ENCODE results near the gene TXNRD2. TPM values are rescaled to one million over a fixed set of nuclear protein-coding genes. Genes with fewer than 3 reads are reported as not detected.
A peak's percentile ranks its signal among the peaks of the same experiment; 100 is the strongest.

TXNRD2 gene
- polyA plus RNA-seq, 1 donor from 2014 or later: 4.1 TPM

DNA sequence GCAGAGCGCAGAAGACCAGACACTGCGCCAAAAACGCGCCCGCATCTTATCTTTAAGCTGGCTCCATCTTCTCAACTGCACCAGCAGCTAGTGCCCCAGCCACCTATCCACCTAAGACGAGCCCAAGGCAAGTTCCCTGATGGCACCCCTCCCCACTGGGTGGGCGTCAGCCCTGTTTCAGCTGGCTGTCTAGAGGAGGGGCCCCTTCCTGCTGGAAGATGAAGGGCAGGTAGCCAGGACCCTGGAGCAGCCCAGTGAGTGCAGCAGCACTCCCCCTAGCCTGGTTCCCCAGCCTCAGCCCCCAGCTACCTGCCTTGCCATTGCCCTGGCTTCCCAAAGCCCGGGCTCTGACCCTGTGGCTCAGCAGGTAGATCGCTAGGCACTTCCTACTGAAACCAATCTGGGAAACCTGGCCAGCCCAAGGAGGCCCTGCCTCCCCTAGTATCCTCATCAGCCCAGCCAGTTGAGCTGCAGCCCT, 46.8 kb upstream of the TXNRD2 start:
- Histone ChIP-seq H2AFZ (ENCODE audit: low read depth, low read length) (no peak overlapping the region), H3K27me3 (ENCODE audit: insufficient read depth, low read depth, low read length) (no peaks in the 10 kb centered on the region), H3K4me2 (ENCODE audit: low read length) (no peak overlapping the region), H3K9me2 (ENCODE audit: insufficient read depth, low read length) (no peaks in the 10 kb centered on the region), H3K9me3 (ENCODE audit: low read length) (no peaks in the 10 kb centered on the region), H3K79me2 (replicated peaks; ENCODE audit: insufficient read depth, low read length) (peaks cover 21% of the 10 kb centered on the region), H3K36me3 (ENCODE audit: insufficient read depth, low read length) (no peaks in the 10 kb centered on the region), H3F3A (ENCODE audit: insufficient read depth, low read length, poor library complexity, severe bottlenecking) (no peaks in the 10 kb centered on the region), H3K9ac (ENCODE audit: low read length) (no peak overlapping the region), H4K20me1 (ENCODE audit: insufficient read depth) (no peaks in the 10 kb centered on the region), H3K4me3 (ENCODE audit: low read length) (no peak overlapping the region), H3K27ac (ENCODE audit: low read length) (no peak overlapping the region)
- no peak for TF ChIP-seq TAF1 (IDR thresholded peaks at IDR 0.05; ENCODE audit: low read depth)
- no peak for TF ChIP-seq SMC3 (conservative IDR thresholded peaks at IDR 0.05; ENCODE audit: poor library complexity)
- TF ChIP-seq MXI1 (conservative IDR thresholded peaks at IDR 0.05; ENCODE audit: poor library complexity, severe bottlenecking): no peak
- TF ChIP-seq RAD21 (conservative IDR thresholded peaks at IDR 0.05): no peak
- no peak for TF ChIP-seq EP300 (conservative IDR thresholded peaks at IDR 0.05; ENCODE audit: poor library complexity, severe bottlenecking)
- TF ChIP-seq, protein P1, sequence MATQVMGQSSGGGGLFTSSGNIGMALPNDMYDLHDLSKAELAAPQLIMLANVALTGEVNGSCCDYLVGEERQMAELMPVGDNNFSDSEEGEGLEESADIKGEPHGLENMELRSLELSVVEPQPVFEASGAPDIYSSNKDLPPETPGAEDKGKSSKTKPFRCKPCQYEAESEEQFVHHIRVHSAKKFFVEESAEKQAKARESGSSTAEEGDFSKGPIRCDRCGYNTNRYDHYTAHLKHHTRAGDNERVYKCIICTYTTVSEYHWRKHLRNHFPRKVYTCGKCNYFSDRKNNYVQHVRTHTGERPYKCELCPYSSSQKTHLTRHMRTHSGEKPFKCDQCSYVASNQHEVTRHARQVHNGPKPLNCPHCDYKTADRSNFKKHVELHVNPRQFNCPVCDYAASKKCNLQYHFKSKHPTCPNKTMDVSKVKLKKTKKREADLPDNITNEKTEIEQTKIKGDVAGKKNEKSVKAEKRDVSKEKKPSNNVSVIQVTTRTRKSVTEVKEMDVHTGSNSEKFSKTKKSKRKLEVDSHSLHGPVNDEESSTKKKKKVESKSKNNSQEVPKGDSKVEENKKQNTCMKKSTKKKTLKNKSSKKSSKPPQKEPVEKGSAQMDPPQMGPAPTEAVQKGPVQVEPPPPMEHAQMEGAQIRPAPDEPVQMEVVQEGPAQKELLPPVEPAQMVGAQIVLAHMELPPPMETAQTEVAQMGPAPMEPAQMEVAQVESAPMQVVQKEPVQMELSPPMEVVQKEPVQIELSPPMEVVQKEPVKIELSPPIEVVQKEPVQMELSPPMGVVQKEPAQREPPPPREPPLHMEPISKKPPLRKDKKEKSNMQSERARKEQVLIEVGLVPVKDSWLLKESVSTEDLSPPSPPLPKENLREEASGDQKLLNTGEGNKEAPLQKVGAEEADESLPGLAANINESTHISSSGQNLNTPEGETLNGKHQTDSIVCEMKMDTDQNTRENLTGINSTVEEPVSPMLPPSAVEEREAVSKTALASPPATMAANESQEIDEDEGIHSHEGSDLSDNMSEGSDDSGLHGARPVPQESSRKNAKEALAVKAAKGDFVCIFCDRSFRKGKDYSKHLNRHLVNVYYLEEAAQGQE (IDR thresholded peaks at IDR 0.05; ENCODE audit: borderline replicate concordance): no peak
- TF ChIP-seq, protein P2, sequence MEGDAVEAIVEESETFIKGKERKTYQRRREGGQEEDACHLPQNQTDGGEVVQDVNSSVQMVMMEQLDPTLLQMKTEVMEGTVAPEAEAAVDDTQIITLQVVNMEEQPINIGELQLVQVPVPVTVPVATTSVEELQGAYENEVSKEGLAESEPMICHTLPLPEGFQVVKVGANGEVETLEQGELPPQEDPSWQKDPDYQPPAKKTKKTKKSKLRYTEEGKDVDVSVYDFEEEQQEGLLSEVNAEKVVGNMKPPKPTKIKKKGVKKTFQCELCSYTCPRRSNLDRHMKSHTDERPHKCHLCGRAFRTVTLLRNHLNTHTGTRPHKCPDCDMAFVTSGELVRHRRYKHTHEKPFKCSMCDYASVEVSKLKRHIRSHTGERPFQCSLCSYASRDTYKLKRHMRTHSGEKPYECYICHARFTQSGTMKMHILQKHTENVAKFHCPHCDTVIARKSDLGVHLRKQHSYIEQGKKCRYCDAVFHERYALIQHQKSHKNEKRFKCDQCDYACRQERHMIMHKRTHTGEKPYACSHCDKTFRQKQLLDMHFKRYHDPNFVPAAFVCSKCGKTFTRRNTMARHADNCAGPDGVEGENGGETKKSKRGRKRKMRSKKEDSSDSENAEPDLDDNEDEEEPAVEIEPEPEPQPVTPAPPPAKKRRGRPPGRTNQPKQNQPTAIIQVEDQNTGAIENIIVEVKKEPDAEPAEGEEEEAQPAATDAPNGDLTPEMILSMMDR (IDR thresholded peaks at IDR 0.05; ENCODE audit: poor library complexity, severe bottlenecking): no peak
- TF ChIP-seq EZH2 (IDR thresholded peaks at IDR 0.05; ENCODE audit: borderline replicate concordance, insufficient read depth, low read length, poor library complexity, severe bottlenecking): no peak
- no peak for TF ChIP-seq POLR2AphosphoS5 (IDR thresholded peaks at IDR 0.05)

- H3K27me3 ChIP-seq (ENCODE audit: insufficient read depth, low read depth, low read length): no peaks in the 10 kb centered on the region
- H3K9ac ChIP-seq (ENCODE audit: low read length): no peak overlapping the region
- H3K9me3 ChIP-seq (ENCODE audit: low read length): no peaks in the 10 kb centered on the region
- H3K9me2 ChIP-seq (ENCODE audit: insufficient read depth, low read length): no peaks in the 10 kb centered on the region
- no peak overlapping the region for H3K4me2 ChIP-seq (ENCODE audit: low read length)
- peaks cover 24% of the 10 kb centered on the region for H3K79me2 ChIP-seq (replicated peaks; ENCODE audit: insufficient read depth, low read length)
- H2AFZ ChIP-seq (ENCODE audit: low read depth, low read length): no peak overlapping the region
- H3K36me3 ChIP-seq (ENCODE audit: insufficient read depth, low read length): no peaks in the 10 kb centered on the region
- H3F3A ChIP-seq (ENCODE audit: insufficient read depth, low read length, poor library complexity, severe bottlenecking): no peaks in the 10 kb centered on the region
- no peaks in the 10 kb centered on the region for H4K20me1 ChIP-seq (ENCODE audit: insufficient read depth)
- no peak overlapping the region for H3K27ac ChIP-seq (ENCODE audit: low read length)
- peak overlapping the region; percentile 45 for H3K4me3 ChIP-seq (ENCODE audit: low read length)
- TF ChIP-seq SMC3 (conservative IDR thresholded peaks at IDR 0.05; ENCODE audit: poor library complexity): no peak
- TF ChIP-seq, protein P2 (IDR thresholded peaks at IDR 0.05; ENCODE audit: poor library complexity, severe bottlenecking): no peak
- TF ChIP-seq RAD21 (conservative IDR thresholded peaks at IDR 0.05): no peak
- TF ChIP-seq MXI1 (conservative IDR thresholded peaks at IDR 0.05; ENCODE audit: poor library complexity, severe bottlenecking): no peak
- TF ChIP-seq, protein P1 (IDR thresholded peaks at IDR 0.05; ENCODE audit: borderline replicate concordance): no peak
- TF ChIP-seq EP300 (conservative IDR thresholded peaks at IDR 0.05; ENCODE audit: poor library complexity, severe bottlenecking): no peak
- TF ChIP-seq POLR2AphosphoS5 (IDR thresholded peaks at IDR 0.05): no peak
- TF ChIP-seq EZH2 (IDR thresholded peaks at IDR 0.05; ENCODE audit: borderline replicate concordance, insufficient read depth, low read length, poor library complexity, severe bottlenecking): no peak
- no peak for TF ChIP-seq TAF1 (IDR thresholded peaks at IDR 0.05; ENCODE audit: low read depth)
These were observed 46.0 kb upstream of the TXNRD2 start for GRCh38 chr22:19987394-19988306.
